DMS114 treated with DMSO at 0.1 percent for 48 hours (cell line): Measurements from ENCODE around the gene DHRS2.

Experiments
- DNase-seq: peaks from one replicate; lab custom pipeline; 2025; ENCODE audit not compliant: unreplicated experiment; lab: John Stamatoyannopoulos, UW

Gene DHRS2

DNA sequence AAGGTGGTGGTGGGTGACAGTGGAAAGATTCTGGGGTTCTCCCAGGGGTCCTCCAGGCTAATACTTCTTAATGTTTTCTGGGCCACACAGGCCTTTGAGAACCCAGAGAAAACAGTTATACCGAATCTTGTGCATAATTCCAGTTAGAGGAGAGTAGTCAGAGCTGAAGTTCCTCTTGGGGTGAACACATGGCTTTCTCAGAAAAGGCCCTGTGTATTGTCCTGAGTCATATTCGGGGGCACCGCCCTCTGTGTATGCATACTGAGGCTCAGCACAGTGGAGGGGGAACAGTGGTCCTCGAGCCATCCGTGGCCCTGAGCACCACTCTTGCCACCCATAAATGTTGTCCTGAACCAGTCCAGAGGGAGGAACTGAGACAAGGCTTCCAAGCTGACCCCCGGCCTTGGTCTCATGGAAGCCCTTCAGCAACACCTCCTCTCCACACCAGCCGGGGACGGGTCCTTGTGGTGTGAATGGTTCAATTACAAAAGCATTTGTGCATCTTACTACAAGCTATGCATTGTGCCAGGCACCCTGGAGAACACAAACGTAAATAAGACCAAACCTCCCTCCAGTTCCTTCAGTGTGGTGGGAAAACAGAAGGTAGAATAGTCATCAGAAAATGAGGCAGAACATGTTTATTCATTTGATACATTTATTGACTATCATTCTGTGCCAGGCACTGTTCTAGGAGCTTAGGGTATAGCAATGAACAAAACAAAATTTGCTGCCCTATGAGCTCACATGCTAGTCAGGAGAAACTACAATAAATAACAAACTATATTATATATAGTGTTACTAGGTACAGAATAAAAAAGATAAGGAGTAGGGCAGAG, 9.9 kb downstream of the DHRS2 start:
- DNase-seq = no peak

DNA sequence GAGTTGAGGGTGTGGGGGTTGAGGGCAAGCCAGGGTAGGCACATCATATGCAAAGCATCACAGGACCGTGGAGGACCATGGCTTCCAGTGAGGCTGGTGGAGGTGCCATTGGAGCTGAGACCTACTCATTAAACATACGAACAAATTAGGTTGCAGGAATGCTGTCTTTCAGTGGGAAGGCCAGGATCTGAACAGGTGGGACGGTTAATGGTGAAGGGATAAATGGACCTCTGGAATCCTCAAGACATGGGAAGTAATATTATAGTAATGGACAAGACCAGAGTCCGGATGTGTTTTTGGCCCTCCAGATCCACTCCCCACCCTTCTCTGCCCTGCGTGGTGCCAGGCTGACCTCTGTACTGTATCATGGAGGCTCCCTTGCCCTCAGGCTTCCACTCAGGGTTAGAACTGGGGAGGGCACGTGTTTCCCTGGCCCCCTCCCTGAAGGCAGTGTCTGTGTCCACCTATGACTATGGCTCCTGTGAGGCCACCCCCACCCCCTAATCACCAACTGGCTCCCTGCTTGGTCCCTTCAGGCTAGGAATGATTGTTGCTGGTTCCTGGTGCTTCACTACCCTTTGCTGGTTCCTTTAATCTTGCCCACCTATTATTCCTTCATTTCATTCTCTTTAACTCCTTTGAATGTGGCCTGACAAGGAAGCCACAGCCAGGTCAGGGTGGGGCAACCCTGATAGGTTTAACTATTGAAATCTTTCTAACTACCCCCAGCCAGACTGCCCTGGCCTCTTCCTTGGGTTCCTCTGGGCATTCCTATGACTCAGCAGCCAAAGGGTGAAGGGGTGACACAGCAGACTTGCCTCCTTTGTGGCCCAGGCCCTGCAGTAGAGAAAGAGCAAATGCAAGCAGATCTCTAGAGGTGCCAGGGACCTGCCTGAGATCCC, 10.7 kb downstream of the DHRS2 start:
- no peak for DNase-seq

DNA sequence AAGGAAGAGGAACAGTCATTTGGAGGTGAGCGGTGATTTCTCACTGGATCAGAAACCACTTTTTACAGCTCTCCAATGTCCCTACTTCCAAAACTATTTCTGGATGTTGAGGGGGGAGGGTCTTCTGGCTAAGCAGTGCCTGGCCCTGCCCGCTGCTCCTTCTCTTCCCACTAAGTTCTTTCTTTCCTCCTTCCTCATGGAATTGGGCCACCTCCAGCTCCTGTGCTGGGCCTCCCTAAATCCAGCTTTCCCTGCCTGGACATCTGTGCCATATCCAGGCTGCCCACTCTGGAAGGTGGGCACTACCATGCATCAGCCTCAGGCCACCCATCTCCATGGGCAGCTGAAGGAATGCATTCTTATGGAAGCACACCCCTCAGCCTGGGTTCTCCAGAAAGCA, 11.5 kb downstream of the DHRS2 start:
- no peak for DNase-seq

DNA sequence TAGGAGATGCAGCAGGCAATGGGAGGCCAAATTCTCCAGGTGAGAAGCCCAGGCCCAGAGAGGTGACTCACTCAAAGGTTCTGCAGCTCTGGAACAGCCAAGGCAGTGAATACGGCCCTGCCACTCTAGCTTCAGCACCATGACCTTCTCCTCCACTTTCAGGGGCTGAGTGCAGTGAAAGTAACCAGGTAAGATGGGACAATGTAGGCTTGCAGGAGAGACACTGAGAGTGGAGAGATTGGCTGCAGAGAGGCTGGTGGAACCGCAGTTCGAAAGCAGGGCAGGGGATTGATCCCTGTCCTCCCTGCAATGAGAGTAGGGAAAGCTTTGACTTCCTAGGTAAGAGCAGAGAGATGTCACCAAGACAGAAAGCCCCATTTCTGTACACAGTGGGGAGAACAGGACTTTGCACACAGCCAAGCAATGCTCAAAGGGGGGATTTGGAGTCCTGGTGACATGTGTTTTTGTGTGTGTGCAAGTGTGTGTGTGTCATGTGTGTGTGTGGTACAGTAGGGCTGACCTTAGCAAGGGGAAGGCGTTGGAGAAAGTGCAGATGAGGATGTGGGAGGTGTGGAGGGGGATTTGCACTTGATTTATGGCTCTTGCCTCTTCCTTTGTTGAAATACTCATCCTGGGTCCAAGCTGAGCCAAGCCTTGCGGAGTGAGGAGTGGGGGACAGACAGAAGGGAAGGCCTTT, 12.7 kb downstream of the DHRS2 start:
- no peak for DNase-seq

DNA sequence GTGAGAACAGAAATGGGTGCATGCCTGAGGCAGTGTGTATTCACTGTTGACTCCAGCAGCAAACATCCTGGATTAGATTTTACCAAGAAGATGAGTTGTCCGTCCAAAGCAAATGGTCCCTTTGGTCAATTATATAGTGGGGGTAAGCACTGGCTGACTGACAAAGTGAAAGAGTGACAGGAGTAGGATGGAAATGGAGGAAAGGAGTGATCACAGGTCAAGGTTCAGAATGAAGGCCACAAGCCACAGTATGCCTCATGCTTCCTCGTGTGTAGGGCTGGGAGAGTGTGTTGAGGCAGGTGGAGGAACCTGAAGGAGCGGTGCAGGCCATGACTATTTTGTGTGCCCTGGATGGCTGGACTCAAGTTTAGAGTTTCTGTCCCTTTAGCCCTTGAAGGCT, 14.3 kb downstream of the DHRS2 start:
- DNase-seq = no peak

DNA sequence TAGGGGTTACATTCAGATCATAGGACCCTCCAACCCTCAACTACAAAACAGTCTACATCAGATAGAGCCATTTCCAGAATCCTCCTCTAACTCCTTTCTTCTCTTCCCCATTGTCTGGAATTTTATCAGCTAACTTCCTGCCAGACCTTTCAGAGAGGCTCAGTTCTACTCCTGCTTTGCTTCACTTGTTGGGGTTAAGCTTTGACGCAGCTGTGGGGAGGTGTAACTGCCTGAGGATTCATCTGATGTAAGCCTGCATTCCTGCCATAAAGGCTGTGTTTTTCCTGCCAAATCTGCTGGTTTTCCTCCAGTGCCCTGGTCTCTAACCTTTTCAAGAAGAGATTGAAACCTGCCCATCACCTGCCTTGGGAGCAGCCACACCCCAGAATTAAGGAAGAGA, 16.9 kb downstream of the DHRS2 start:
- no peak for DNase-seq

DNA sequence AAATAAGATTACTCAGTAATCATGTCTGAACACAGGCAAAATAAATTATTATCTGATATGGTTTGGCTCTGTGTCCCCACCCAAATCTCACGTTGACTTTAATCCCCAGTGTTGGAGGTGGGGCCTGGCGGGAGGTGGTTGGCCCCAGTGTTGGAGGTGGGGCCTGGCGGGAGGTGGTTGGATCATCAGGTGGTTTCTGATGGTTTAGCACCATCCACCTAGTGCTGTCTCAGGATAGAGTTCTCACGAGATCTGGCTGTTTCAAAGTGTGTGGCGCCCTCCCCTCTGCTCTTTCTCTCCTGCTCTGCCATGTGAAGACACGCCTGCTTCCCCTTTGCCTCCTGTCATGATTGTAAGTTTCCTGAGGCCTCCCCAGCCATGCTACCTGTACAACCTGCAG, 18.1 kb downstream of the DHRS2 start:
- no peak for DNase-seq

DNA sequence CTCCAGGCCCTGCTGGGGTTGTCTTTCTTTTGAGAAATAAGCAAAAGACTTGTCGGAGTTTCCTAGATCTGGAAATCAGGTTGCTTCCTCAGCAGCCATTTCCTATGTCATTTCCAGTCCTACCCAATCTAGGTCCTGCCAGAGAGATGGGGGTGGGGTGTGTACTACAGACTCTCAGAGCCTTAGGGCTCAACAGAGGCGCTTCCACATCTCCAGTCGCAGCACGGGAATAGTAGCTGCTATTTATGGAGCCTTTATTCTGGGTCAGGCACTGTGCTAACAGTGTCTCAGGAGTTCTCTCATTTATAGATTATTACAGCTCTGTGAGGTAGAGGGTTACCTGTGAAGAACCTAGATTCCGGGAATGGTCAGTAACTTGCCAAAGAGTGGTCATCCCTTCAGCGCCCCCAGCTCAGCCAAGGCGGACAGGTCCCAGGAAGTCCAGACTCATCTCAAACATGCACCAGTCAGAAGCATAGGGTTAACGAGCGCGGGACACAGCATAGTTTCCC, 21.9 kb downstream of the DHRS2 start:
- no peak for DNase-seq

DNA sequence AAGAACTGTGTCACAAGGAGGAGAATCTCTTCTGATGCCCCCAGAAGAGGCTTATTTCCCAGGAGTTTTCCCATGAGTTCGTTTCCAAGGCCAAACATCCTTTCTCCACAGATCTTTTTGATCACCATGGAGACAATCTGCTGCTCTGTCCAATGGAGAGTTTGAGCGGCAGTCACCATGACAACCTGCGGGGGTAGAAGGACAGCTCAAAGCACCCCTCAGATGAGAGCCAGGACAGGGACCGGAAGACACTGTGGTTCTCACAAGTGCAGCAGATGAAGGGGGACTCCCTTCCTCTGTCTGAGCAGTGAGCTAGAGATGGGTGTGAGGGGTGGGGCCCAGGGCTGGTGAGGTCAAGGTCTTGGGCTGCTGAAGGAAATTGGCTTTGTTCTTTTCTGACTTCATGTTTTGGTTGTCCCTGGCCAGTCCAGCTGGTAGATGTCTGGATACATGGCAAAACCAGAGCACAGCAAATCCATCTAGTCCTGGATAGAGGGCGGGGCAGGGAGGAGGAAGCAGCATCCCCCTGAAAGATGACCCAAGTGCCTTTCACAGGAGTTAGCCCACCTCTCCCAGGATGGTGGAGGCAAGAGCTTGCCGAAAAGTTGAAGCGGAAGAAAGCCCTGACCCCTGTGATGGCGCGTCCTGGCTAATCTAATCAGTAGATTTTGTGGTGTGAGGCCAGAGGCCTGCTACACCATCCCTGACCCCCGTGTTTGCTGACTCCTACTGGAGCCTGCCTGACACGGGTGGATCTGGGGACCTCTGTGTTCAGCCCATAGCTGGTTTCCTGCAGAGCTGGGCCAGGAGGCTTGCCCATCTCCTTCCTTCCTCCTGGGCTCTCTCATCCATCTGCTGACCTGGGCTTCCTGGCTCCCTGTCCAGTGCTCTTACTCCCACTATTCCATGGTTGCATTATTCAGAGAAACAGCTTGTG, 24.4 kb downstream of the DHRS2 start:
- DNase-seq = no peak

DNA sequence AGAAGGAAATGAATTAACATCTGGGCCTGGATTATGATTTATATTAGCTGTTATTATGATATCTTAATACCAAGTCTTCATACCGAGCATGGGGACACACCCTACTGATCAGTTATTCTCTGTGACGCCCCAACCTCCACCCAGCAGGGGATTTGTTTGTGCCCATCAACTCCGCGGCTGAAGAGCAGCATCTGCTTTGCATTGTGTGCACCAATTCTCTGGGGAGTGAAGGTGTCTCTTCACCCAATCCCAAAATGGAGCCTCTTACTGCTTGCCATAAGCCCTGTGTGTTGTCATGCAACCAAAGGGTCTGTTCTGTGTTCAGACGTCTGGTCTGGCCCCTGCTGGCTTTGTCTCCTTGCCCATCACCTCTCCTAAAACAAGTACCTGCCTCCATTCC, 25.4 kb downstream of the DHRS2 start:
- no peak for DNase-seq

DNA sequence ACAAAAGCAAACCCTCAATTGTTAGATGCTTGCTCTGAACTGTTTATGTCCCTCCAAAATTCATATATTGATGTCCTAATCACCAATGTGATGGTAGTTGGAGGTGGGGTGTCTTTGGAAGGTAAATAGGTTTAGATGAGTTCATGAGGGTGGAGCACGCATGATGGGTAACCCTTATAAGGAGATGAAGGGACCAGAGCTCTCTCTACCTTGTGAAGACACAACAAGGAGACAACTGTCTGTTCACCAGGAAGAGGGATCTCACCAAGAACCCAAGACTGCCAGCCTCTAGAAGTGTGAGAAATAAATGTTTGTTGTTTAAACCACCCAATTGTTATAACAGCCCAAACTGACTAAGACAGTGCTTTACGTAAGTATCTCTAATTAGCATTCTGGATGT, 27.0 kb downstream of the DHRS2 start:
- no peak for DNase-seq

DNA sequence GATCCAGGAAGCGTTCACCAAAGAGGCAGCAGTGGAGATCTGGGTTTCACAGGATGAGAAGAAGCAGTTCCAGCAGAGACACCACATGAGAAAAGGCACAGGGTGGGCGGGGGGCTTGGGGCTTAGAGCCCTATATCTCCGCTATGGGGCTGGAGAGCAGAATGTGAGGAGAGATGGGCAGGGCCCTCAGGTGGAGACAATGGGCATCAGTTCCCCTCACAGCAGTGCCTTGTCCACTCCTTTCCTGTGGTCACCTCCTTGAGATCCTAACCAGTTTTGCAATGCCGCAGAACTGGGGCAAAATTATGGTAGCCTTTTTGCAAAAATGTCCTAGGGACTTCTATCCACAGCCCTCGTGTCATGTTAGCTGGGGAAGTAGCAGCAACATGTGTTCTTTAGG, 27.5 kb downstream of the DHRS2 start:
- DNase-seq = no peak

DNA sequence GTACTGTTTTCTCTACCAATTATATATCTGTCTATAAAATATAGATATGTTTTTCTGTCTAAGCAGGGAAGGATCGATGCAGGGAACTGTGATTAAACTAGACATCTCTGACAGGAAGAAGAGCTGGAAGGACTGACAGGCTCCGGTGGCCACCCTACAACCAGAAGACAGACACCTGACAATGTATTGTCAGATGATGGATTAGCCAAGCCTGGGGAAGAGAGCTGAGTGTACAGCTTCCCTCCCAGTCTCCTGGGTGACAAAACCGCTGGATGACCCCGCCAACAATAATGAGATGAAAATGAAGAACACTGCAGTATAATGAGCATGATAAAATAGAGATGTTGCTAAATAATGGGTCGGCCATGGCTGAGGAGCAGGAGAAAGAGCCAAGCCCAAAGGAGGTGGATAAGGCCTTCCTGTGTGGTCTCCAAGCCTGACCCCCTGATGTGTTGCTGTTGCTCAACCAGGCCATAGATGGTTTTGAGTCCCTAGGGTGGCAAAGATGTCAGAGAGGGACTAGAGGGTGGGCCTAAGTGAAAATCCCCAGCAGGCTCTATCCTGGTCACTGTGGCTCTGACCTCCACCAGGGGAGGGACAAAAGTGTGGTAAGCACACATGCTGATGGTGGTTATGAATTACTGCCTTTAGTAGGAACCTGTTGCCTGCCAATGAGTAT, 28.2 kb downstream of the DHRS2 start:
- DNase-seq = no peak

DNA sequence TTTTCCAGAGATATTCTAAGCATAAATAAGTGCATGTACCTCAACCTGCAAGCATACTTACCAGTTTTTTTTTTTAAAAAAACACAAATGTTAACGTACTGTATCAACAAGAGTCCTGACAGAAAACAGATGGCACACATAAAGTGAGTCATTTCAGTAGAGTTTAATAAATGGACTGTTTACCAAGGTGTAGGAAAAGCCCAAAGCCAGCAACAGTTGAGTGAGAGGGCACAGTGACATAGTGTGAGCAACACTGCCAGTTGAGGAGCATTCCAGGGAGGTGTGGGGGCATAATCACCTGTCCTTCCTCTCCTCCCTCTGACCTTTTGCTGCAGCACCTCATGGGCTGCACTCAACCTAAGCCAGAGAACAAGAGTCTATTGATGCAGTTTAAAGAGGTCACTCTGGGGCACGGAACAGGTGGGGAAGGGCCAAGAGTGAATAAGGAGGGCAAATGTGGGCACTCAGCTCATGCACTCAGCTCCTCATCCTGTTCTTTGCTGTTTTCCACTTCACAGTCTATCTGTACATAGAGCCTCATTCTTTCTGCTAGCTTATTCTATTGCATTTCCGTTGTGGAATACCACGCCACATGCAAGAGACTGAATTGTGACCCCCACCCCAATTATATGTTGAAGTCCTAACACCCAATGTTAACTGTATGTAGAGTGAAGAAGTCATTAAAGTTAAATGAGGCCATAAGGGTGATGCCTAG, 29.3 kb downstream of the DHRS2 start:
- DNase-seq = no peak

DNA sequence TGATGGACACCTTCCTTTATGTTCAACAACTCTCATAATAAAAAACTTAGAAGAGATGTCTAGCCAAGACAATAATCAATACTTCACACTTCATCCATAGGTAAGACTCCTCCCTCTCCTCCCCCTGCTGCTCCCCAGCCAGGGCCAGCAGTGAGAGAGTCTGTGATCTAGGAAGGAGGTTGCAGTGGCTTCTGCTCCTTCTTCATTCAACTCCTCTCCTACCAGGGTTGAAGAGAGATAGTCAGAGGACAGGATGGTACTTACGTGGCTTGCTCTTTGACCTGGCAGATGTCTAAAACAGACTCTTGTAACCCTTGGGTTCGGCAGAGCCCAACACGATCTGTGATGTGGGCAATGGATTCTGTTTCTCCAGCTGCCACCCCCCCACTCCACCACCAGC, 31.0 kb downstream of the DHRS2 start:
- no peak for DNase-seq

DNA sequence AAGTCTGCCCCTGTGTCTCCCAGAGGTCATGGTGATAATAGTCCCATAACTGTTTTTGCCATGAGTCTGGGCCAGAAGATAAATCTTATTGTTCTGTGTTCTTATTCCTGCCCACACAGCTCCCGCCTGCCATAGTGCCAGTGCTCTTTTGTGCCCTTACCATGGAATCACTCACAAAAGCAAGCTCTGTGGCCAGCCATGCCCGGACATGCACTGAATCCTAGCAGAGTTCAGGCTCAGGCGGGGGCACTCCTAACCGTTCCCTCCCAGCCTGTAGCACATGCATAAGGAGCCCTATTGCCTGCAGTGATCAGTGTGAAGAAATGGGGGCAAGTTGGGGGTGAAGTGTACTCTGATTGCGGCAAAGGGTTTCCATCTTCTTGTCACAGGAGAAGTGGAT, 33.3 kb downstream of the DHRS2 start:
- DNase-seq = no peak

DNA sequence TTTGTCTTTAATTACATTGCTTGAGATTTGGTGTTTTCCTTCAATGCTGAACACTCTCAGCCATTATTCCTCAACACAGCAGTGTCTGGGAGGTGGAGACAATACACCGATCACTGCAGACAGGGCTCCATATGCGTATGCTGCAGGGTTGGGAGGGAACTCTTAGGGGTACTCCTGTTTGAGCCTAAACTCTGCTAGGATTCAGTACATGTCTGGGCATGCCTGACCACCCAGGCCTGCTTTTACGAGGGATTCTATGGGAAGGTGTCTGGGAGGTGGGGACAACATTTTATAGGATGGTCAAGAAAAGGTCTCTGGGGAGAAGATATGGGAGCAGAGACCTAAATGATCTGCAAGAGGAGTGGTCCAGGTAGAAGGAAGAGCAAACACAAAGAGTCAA, 34.3 kb downstream of the DHRS2 start:
- DNase-seq = no peak

DNA sequence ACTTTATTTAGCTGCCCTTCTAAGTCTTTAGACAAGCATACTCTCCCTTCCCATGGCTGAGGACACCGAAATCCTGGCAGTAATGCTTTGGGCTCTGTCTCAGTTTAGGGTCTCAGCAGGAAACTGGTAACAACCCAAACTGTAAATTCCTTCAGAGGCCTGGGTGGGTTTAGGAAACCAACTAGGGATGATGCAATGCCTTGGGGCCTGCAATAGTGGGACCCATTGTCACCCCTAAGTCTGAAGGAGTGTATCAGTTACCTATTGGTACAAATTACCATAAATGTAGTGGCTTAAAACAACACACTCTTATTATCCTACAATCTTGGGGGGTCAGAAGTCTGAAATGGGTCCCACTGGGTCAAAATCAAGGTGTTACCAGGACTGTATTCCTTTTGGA, 36.0 kb downstream of the DHRS2 start:
- DNase-seq = no peak

DNA sequence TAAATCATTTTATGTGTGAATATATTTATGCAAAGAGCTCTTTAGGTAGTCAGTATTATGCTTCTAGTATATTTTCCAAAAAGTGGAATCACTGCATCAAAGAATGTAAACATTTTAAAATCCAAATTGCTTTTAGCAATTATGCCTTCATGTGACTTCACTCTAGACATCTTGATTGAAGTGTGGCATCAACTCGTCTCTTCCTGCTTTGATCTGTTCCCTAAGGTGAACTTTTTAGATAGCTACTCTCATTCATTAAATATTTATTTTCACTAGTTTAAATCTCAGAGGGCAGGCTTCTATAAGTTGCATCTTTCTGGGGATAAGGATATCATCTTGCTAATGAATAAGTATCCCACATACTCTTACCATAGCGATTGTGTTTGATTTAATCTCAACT, 39.2 kb downstream of the DHRS2 start:
- no peak for DNase-seq
